GM12878 (cell line): Measurements from ENCODE around the gene ORAI1. TPM values are rescaled to one million over a fixed set of nuclear protein-coding genes. Genes with fewer than 3 reads are reported as not detected.

Source experiments
- BCLAF1 ChIP-seq: fragments of 450-650 bp; IDR thresholded peaks from 2 replicates; pipeline ENCODE4 v1.6.1; 2017; ENCODE audit warnings: antibody characterized with exemption, mild to moderate bottlenecking, moderate library complexity
- CHD2 ChIP-seq: IDR thresholded peaks from 2 replicates; pipeline ENCODE4 v1.6.1; 2011; ENCODE audit warnings: low read depth, low read length, improper control_type of control experiment, borderline replicate concordance
- KAT2A ChIP-seq: conservative IDR thresholded peaks from 2 replicates; pipeline ENCODE4 v1.6.1; 2011; ENCODE audit warnings: low read depth, low read length; ENCODE audit not compliant: control insufficient read depth
- MLLT1 ChIP-seq: fragments of 450-650 bp; IDR thresholded peaks from 2 replicates; pipeline ENCODE4 v1.6.1; 2016; ENCODE audit warnings: mild to moderate bottlenecking
- MTA2 ChIP-seq: fragments of 450-650 bp; IDR thresholded peaks from 2 replicates; pipeline ENCODE4 v1.6.1; 2016; ENCODE audit warnings: low read depth, mild to moderate bottlenecking, moderate library complexity
- MYB ChIP-seq: fragments of 150-350 bp; IDR thresholded peaks from 2 replicates; pipeline ENCODE4 v1.6.1; 2014; ENCODE audit warnings: mild to moderate bottlenecking, low read depth, low read length, borderline replicate concordance
- PAX5 ChIP-seq: IDR thresholded peaks from 2 replicates; pipeline ENCODE4 v1.6.1; 2011; ENCODE audit warnings: low read depth, low read length, borderline replicate concordance
- RELB ChIP-seq: fragments of 450-650 bp; IDR thresholded peaks from 2 replicates; pipeline ENCODE4 v1.6.1; 2017; ENCODE audit warnings: low read depth, mild to moderate bottlenecking, moderate library complexity
- SMC3 ChIP-seq: IDR thresholded peaks from 2 replicates; pipeline ENCODE4 v1.6.1; 2011; ENCODE audit warnings: low read length, improper control_type of control experiment, borderline replicate concordance
- SP1 ChIP-seq: IDR thresholded peaks from one replicate; pipeline ENCODE4 v1.6.1; 2011; ENCODE audit warnings: low read depth, low read length
- TAF1 ChIP-seq: IDR thresholded peaks from 2 replicates; pipeline ENCODE4 v1.6.1; 2011; ENCODE audit warnings: mild to moderate bottlenecking, low read depth, low read length, borderline replicate concordance
- ZBTB11 ChIP-seq: fragments of 450-650 bp; formaldehyde crosslinking; IDR thresholded peaks from 2 replicates; pipeline ENCODE4 v1.5.0; 2022; ENCODE audit warnings: mild to moderate bottlenecking, missing genetic modification characterization
- ZBTB40 ChIP-seq: fragments of 450-650 bp; IDR thresholded peaks from 2 replicates; pipeline ENCODE4 v1.6.1; 2016; ENCODE audit warnings: mild to moderate bottlenecking, moderate library complexity, borderline replicate concordance
- ZNF207 ChIP-seq: fragments of 450-650 bp; IDR thresholded peaks from 2 replicates; pipeline ENCODE4 v1.6.1; 2014; ENCODE audit warnings: antibody characterized with exemption, mild to moderate bottlenecking, borderline replicate concordance
- polyA plus RNA-seq, 11 experiments: library from polyadenylated mRNA; depleted of rRNA in 4 of 11; unstranded in 6 of 11; stranded (reverse) in 5 of 11; fragments of >200 nt; fragmentation: Nextera tagmentation in 4 of 11; fragmentation: Illumina TruSeq in 1 of 11; extraction: Ambion mirVana in 4 of 11; extraction: Trizol in 1 of 11; gene quantifications; 1 replicate in 1 of 11; 2 replicates in 10 of 11; pipeline versions ENCODE4 v1.2.1 to v1.2.3, GENCODE V29; 2011 to 2016; ENCODE audit warnings: inconsistent platforms in 2 of 11, missing spikeins in 2 of 11, low read depth in 1 of 11
- total RNA-seq, 4 experiments: library from RNA; depleted of rRNA in 3 of 4; stranded (reverse); fragments of >200 nt in 3 of 4; fragmentation: Illumina TruSeq in 1 of 4; extraction: Trizol in 1 of 4; gene quantifications; 2 replicates each; pipeline versions ENCODE4 v1.2.1 to v1.2.3, GENCODE V29; 2013 to 2021

ORAI1 gene
- total and polyA plus RNA-seq, 10 of the 15 experiments (the other 5 are each of a cell fraction or from before 2014, with no cell fraction given) = 5.5 to 33.1 (median 11.8) TPM

- no peak for TF ChIP-seq MTA2
- peak; percentile 36; the same call in 1 of the 2 replicates for TF ChIP-seq PAX5
- TF ChIP-seq KAT2A = no peak
- 0 out of 2 replicates have a peak, but pooled peaks have one; percentile 57 for TF ChIP-seq BCLAF1
- TF ChIP-seq CHD2 = no peak
- no peak; the same call in 1 of the 2 replicates for TF ChIP-seq MLLT1
- no peak for TF ChIP-seq MYB
- 0 out of 2 replicates have a peak, but pooled peaks have one; percentile 29 for TF ChIP-seq RELB
- TF ChIP-seq TAF1 = peak; percentile 71; the same call in 1 of the 2 replicates
- peak; percentile 60 for TF ChIP-seq SP1
- TF ChIP-seq ZBTB11 = peak; percentile 64
- TF ChIP-seq ZBTB40 = no peak
- TF ChIP-seq SMC3 = no peak
- TF ChIP-seq ZNF207 = no peak
Observed at GRCh38 chr12:121626087-121626852, at the start of gene ORAI1 (continued).
